NT2/D1 (cell line): Measurements from ENCODE around the gene PLCL1.
"Not testable (repeated sequence)": the region's sequence is repeated elsewhere in the genome, so short reads cannot be mapped to it uniquely, and the experiment has no call there.

ENCODE experiments used
- DNase-seq: peaks from one replicate; pipeline ENCODE4 v3.0.0-alpha.2; 2011; ENCODE audit warnings: low read depth, low spot score
- H3K27me3 ChIP-seq: 2 replicates; pipeline ENCODE4 v1.6.0; 2011; ENCODE audit warnings: mild to moderate bottlenecking; ENCODE audit not compliant: insufficient read length, insufficient read depth
- H3K36me3 ChIP-seq: 2 replicates; pipeline ENCODE4 v1.6.1; 2011; ENCODE audit warnings: mild to moderate bottlenecking, low read length, mixed read lengths; ENCODE audit not compliant: insufficient read depth, insufficient read length
- H3K4me1 ChIP-seq: 2 replicates; pipeline ENCODE4 v1.5.1; 2011; ENCODE audit not compliant: insufficient read depth, insufficient read length
- H3K4me3 ChIP-seq: 2 replicates; pipeline ENCODE4 v1.5.1; 2011; ENCODE audit warnings: low read depth; ENCODE audit not compliant: insufficient read length
- H3K9ac ChIP-seq: 2 replicates; pipeline ENCODE4 v1.6.0; 2011; ENCODE audit warnings: low read depth; ENCODE audit not compliant: insufficient read length
- H3K9me3 ChIP-seq: 2 replicates; pipeline ENCODE4 v1.5.1; 2011; ENCODE audit warnings: mild to moderate bottlenecking, low read length; ENCODE audit not compliant: insufficient read depth
- SUZ12 ChIP-seq: IDR thresholded peaks from 2 replicates; pipeline ENCODE4 v1.6.1; 2011; ENCODE audit not compliant: insufficient read length, insufficient read depth; ENCODE audit errors: extremely low read depth
- YY1 ChIP-seq: IDR thresholded peaks from 2 replicates; pipeline ENCODE4 v1.6.1; 2011; ENCODE audit not compliant: insufficient read length, insufficient read depth
- ZNF274 ChIP-seq: IDR thresholded peaks from 2 replicates; pipeline ENCODE4 v1.6.1; 2011; ENCODE audit warnings: mild to moderate bottlenecking, low read depth, low read length

The PLCL1 gene

GRCh38 chr2:198191651-198192050, 387.3 kb downstream of the PLCL1 start:
- H3K4me3 ChIP-seq = no peak overlapping the region
- DNase-seq = no peak
- H3K27me3 ChIP-seq = no peaks in the 10 kb centered on the region
- no peak overlapping the region for H3K9ac ChIP-seq
- H3K4me1 ChIP-seq = no peaks in the 10 kb centered on the region
- H3K9me3 ChIP-seq = no peaks in the 10 kb centered on the region
- H3K36me3 ChIP-seq = no peaks in the 10 kb centered on the region
- TF ChIP-seq SUZ12 (no peak), ZNF274 (no peak), YY1 (no peak)

- not testable (repeated sequence) for H3K9ac ChIP-seq, DNase-seq, H3K27me3 ChIP-seq, H3K36me3 ChIP-seq, H3K9me3 ChIP-seq, H3K4me1 ChIP-seq, H3K4me3 ChIP-seq
Observed at GRCh38 chr2:198196556-198196955, 392.2 kb downstream of the PLCL1 start.
